Adrenal gland (tissue), 12 donors: ENCODE measurements around the gene ANKS6. TPM values are rescaled to one million over a fixed set of nuclear protein-coding genes. Genes with fewer than 3 reads are reported as not detected.

Source experiments
- DNase-seq, 7 donors: peaks; one replicate each; pipeline ENCODE4 v3.0.0-alpha.2; 2019 to 2020
- H3K27ac ChIP-seq, 5 donors: fragments of 200-600 bp; sonication (generic) in 4 of 5; 1 replicate in 3 of 5; 2 replicates in 2 of 5; pipeline versions ENCODE4 v1.5.1 to v1.8.0; 2016 to 2020; ENCODE audit warnings: mild to moderate bottlenecking in 1 of 5
- H3K27me3 ChIP-seq: fragments of 200-600 bp; 2 replicates; pipeline ENCODE4 v1.8.0; 2021
- H3K36me3 ChIP-seq, 2 donors: fragments of 200-600 bp; replicated peaks in 1 of 2; 1 replicate in 1 of 2; 2 replicates in 1 of 2; pipeline versions ENCODE4 v1.5.1 to v1.8.0; 2018 to 2022
- H3K4me1 ChIP-seq, 2 donors: fragments of 200-600 bp; replicated peaks in 1 of 2; 1 replicate in 1 of 2; 2 replicates in 1 of 2; pipeline versions ENCODE4 v1.5.1 to v1.8.0; 2018 to 2021
- H3K4me3 ChIP-seq, 4 donors: fragments of 200-600 bp; sonication (generic) in 3 of 4; one replicate each; pipeline ENCODE4 v1.5.1; 2016 to 2018
- H3K9me3 ChIP-seq, 3 donors: fragments of 200-600 bp; sonication (generic) in 1 of 3; replicated peaks in 1 of 3; 1 replicate in 2 of 3; 2 replicates in 1 of 3; pipeline versions ENCODE4 v1.5.1 to v1.8.0; 2016 to 2021
- CTCF ChIP-seq, 6 experiments: fragments of 450-650 bp in 4 of 6; fragments of 200-600 bp in 2 of 6; sonication (generic) in 1 of 6; IDR thresholded peaks; 1 replicate in 5 of 6; 2 replicates in 1 of 6; pipeline versions ENCODE4 v1.5.1 to v1.8.0; 2016 to 2021; ENCODE audit warnings: antibody characterized with exemption in 6 of 6, mild to moderate bottlenecking in 2 of 6, moderate library complexity in 1 of 6
- POLR2A ChIP-seq, 2 donors: fragments of 450-650 bp; IDR thresholded peaks; one replicate each; pipeline ENCODE4 v1.6.1; 2017; ENCODE audit warnings: antibody characterized with exemption in 2 of 2, mild to moderate bottlenecking in 2 of 2, moderate library complexity in 1 of 2
- WGBS, 4 donors: extraction: QIAGEN DNeasy Blood & Tissue Kit in 2 of 4; methylation state at CpG; one replicate each; pipeline versions ENCODE4 v1.1.5 to v1.1.7; 2013 to 2017; 5-methylcytosine and 5-hydroxymethylcytosine counted together
- intact Hi-C, 2 donors: fragments of 100-400 bp; cut with DNase I; formaldehyde crosslinking; loops; one replicate each; pipeline versions ENCODE4 v1.14.1 to v1.15.0; 2022 to 2023
- polyA plus RNA-seq, 3 donors: library from polyadenylated mRNA; stranded (reverse); fragments of 200-250 nt in 2 of 3; fragments of 350-450 nt in 1 of 3; fragmentation: Illumina TruSeq in 1 of 3; extraction: RNeasy Lipid Tissue Mini Kit (QIAGEN cat#74804) in 1 of 3; gene quantifications; one replicate each; pipeline ENCODE4 v1.2.3, GENCODE V29; 2013 to 2014
- total RNA-seq, 9 donors: library from RNA; depleted of rRNA in 4 of 9; stranded (reverse); fragments of >200 nt in 4 of 9; fragments of 120-200 nt in 1 of 9; fragmentation: NEBNext Ultra II Directional in 1 of 9; extraction: Animal tissue kit (Norgen Biotek cat#: 25700) in 1 of 9; gene quantifications; one replicate each; pipeline versions ENCODE4 v1.1.0 to v1.2.4, GENCODE V29; 2013 to 2023
- donor health status: healthy with polysubstance abuse.
- donor health status: Bipolar disorder and iron deficiency.
- donor health status: DM: yes; HTN: yes; CAD: no.
- donor health status: DM: no; HTN: no; CAD: no.
- donor health status: DM: no; HTN: no; CAD: no.
- donor health status: DM: yes; HTN: yes; CAD: no.

Gene ANKS6
- total and polyA plus RNA-seq, 12 donors = 4.3 to 28.4 (median 14.9) TPM

GRCh38 chr9:98726735-98727134 lies 69.6 kb downstream of the ANKS6 start:
- intact Hi-C loops = no loop called here
- no peaks in the 10 kb centered on the region for H3K4me1 ChIP-seq
- 42 to 58% (median 55%) methylated on average over 5 of the region's 5 CpGs for WGBS, 4 donors
- H3K4me3 ChIP-seq = no peak overlapping the region
- peaks cover 19% of the 10 kb centered on the region for H3K27me3 ChIP-seq
- DNase-seq = peak in 4 of 7 donors; percentile 16 to 47 (median 28)
- TF ChIP-seq CTCF (IDR thresholded peaks at IDR 0.05) (no peak), POLR2A (IDR thresholded peaks at IDR 0.05) (no peak)
- H3K9me3 ChIP-seq = no peaks in the 10 kb centered on the region
- no peak overlapping the region for H3K27ac ChIP-seq
- no peaks in the 10 kb centered on the region for H3K36me3 ChIP-seq

GRCh38 chr9:98724810-98725530 lies 71.4 kb downstream of the ANKS6 start:
- 50 to 78% (median 69%) methylated on average over 4 to 5 of the region's 5 CpGs for WGBS, 4 donors
- peaks cover 19% of the 10 kb centered on the region for H3K27me3 ChIP-seq

GRCh38 chr9:98721643-98722042 lies 74.7 kb downstream of the ANKS6 start:
- WGBS, 4 donors = 73 to 94% (median 85%) methylated on average over 2 of the region's 2 CpGs
- no peak for DNase-seq
- no peaks in the 10 kb centered on the region for H3K4me1 ChIP-seq
- intact Hi-C loops = no loop called here
- TF ChIP-seq CTCF (IDR thresholded peaks at IDR 0.05) = no peak
- no peak for TF ChIP-seq POLR2A (IDR thresholded peaks at IDR 0.05)
- no peaks in the 10 kb centered on the region for H3K36me3 ChIP-seq
- H3K4me3 ChIP-seq = no peak overlapping the region
- no peaks in the 10 kb centered on the region for H3K9me3 ChIP-seq
- no peak overlapping the region for H3K27ac ChIP-seq
- H3K27me3 ChIP-seq = peaks cover 19% of the 10 kb centered on the region

More at GRCh38 chr9:98724810-98725530, 71.4 kb downstream of the ANKS6 start:
- H3K9me3 ChIP-seq = no peaks in the 10 kb centered on the region
- H3K27ac ChIP-seq = no peak overlapping the region
- no peaks in the 10 kb centered on the region for H3K4me1 ChIP-seq
- H3K4me3 ChIP-seq = no peak overlapping the region
- TF ChIP-seq CTCF (IDR thresholded peaks at IDR 0.05) (no peak), POLR2A (IDR thresholded peaks at IDR 0.05) (no peak)
- no peak for DNase-seq
- no peaks in the 10 kb centered on the region for H3K36me3 ChIP-seq
- intact Hi-C loops = no loop called here

GRCh38 chr9:98720402-98720801 lies 76.0 kb downstream of the ANKS6 start:
- intact Hi-C loops = no loop called here
- Histone ChIP-seq H3K4me1 (no peaks in the 10 kb centered on the region), H3K4me3 (no peak overlapping the region), H3K27ac (no peak overlapping the region), H3K27me3 (peaks cover 13% of the 10 kb centered on the region), H3K36me3 (no peaks in the 10 kb centered on the region), H3K9me3 (no peaks in the 10 kb centered on the region)
- TF ChIP-seq CTCF (IDR thresholded peaks at IDR 0.05) (no peak), POLR2A (IDR thresholded peaks at IDR 0.05) (no peak)
- DNase-seq = no peak
- 72 to 84% (median 78%) methylated on average over 4 of the region's 4 CpGs for WGBS, 4 donors
